ENCODE results near the gene ZIC2.
"Not testable (repeated sequence)": the region's sequence is repeated elsewhere in the genome, so short reads cannot be mapped to it uniquely, and the experiment has no call there.

Gene ZIC2

GRCh38 chr13:99949679-99950413, 31.7 kb upstream of the ZIC2 start:
- H3K27me3 ChIP-seq (replicated peaks; ENCODE audit: control insufficient read depth, insufficient read depth, low read length), result peaks cover 74% of the 10 kb centered on the region
- no peak overlapping the region for H3K4me3 ChIP-seq (ENCODE audit: low read length)
- H3K9me3 ChIP-seq (ENCODE audit: control insufficient read depth, low read length), result no peaks in the 10 kb centered on the region
- H3K9ac ChIP-seq (ENCODE audit: low read length), result no peak overlapping the region
- H3K36me3 ChIP-seq (ENCODE audit: control insufficient read depth, insufficient read depth, low read length, severe bottlenecking), result no peaks in the 10 kb centered on the region
- no peak for DNase-seq (ENCODE audit: low read depth)
- no peaks in the 10 kb centered on the region for H3K4me1 ChIP-seq (ENCODE audit: control insufficient read depth, insufficient read depth, low read length)

- H3K9me3 ChIP-seq (ENCODE audit: control insufficient read depth, low read length); H3K4me1 ChIP-seq (ENCODE audit: control insufficient read depth, insufficient read depth, low read length); H3K36me3 ChIP-seq (ENCODE audit: control insufficient read depth, insufficient read depth, low read length, severe bottlenecking); H3K9ac ChIP-seq (ENCODE audit: low read length); H3K4me3 ChIP-seq (ENCODE audit: low read length); DNase-seq (ENCODE audit: low read depth): not testable (repeated sequence)
- H3K27me3 ChIP-seq (replicated peaks; ENCODE audit: control insufficient read depth, insufficient read depth, low read length), result peaks cover 84% of the 10 kb centered on the region
These were observed 29.9 kb upstream of the ZIC2 start for GRCh38 chr13:99951666-99952065.

- Histone ChIP-seq H3K9ac (ENCODE audit: low read length) (no peak overlapping the region), H3K4me1 (ENCODE audit: control insufficient read depth, insufficient read depth, low read length) (peaks cover 9% of the 10 kb centered on the region), H3K9me3 (ENCODE audit: control insufficient read depth, low read length) (no peaks in the 10 kb centered on the region), H3K27me3 (replicated peaks; ENCODE audit: control insufficient read depth, insufficient read depth, low read length) (peaks cover 85% of the 10 kb centered on the region), H3K36me3 (ENCODE audit: control insufficient read depth, insufficient read depth, low read length, severe bottlenecking) (no peaks in the 10 kb centered on the region), H3K4me3 (ENCODE audit: low read length) (no peak overlapping the region)
- DNase-seq (ENCODE audit: low read depth), result no peak
These were observed 28.3 kb upstream of the ZIC2 start for GRCh38 chr13:99953138-99953755.

- DNase-seq (ENCODE audit: low read depth), result no peak
- H3K4me3 ChIP-seq (ENCODE audit: low read length), result peak overlapping the region; percentile 69
These were observed 26.4 kb upstream of the ZIC2 start for GRCh38 chr13:99955107-99955746.

DNA sequence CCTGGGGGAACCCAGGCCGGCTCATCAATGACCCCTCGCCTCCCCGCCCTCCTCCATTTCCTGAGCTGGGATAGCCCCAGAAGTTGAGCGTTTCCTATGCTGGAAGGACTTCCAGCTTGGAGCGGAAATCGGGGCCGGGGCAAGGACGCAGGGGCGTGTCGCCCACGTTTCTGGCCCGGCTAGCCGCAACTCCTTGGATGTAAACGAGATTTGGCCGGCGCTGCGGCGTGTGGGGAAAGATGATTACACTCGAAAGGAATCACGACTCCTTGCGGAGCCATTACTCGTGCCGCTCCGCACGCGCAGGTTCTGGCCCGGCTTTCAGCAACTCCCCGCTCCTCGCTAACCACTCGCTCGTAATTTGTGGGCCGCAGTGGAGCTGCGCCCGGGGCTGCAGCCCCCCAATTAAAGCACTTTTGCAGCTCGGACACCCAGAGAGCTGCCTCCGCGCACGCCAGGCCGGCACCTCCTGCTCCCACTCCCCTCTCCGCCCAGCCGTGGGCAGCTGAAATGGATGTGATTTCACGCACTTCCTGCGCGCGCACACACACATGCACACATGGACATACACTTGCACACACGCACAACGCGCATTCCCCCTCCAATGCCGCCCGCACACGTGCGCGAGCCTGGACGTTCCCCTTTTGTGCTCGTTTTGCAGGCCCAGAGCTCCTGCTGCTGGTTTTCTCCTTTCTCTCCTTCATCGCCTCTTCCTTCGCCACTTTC, 25.7 kb upstream of the ZIC2 start:
- Histone ChIP-seq H3K9ac (ENCODE audit: low read length) (no peak overlapping the region), H3K27me3 (replicated peaks; ENCODE audit: control insufficient read depth, insufficient read depth, low read length) (peaks cover 85% of the 10 kb centered on the region), H3K4me1 (ENCODE audit: control insufficient read depth, insufficient read depth, low read length) (peaks cover 9% of the 10 kb centered on the region), H3K4me3 (ENCODE audit: low read length) (peak overlapping the region; percentile 69), H3K9me3 (ENCODE audit: control insufficient read depth, low read length) (no peaks in the 10 kb centered on the region), H3K36me3 (ENCODE audit: control insufficient read depth, insufficient read depth, low read length, severe bottlenecking) (no peaks in the 10 kb centered on the region)
- DNase-seq (ENCODE audit: low read depth), result peak; percentile 33

More at GRCh38 chr13:99955107-99955746, 26.4 kb upstream of the ZIC2 start:
- Histone ChIP-seq H3K4me1 (ENCODE audit: control insufficient read depth, insufficient read depth, low read length) (peaks cover 9% of the 10 kb centered on the region), H3K36me3 (ENCODE audit: control insufficient read depth, insufficient read depth, low read length, severe bottlenecking) (no peaks in the 10 kb centered on the region), H3K27me3 (replicated peaks; ENCODE audit: control insufficient read depth, insufficient read depth, low read length) (peaks cover 88% of the 10 kb centered on the region), H3K9me3 (ENCODE audit: control insufficient read depth, low read length) (no peaks in the 10 kb centered on the region), H3K9ac (ENCODE audit: low read length) (no peak overlapping the region)

GRCh38 chr13:99956473-99957349, 24.9 kb upstream of the ZIC2 start:
- H3K27me3 ChIP-seq (replicated peaks; ENCODE audit: control insufficient read depth, insufficient read depth, low read length), result peaks cover 85% of the 10 kb centered on the region

GRCh38 chr13:99958406-99959126, 23.0 kb upstream of the ZIC2 start:
- Histone ChIP-seq H3K36me3 (ENCODE audit: control insufficient read depth, insufficient read depth, low read length, severe bottlenecking) (no peaks in the 10 kb centered on the region), H3K4me3 (ENCODE audit: low read length) (no peak overlapping the region), H3K4me1 (ENCODE audit: control insufficient read depth, insufficient read depth, low read length) (peaks cover 9% of the 10 kb centered on the region), H3K9me3 (ENCODE audit: control insufficient read depth, low read length) (no peaks in the 10 kb centered on the region), H3K27me3 (replicated peaks; ENCODE audit: control insufficient read depth, insufficient read depth, low read length) (peaks cover 94% of the 10 kb centered on the region), H3K9ac (ENCODE audit: low read length) (no peak overlapping the region)
- DNase-seq (ENCODE audit: low read depth), result no peak

More at GRCh38 chr13:99956473-99957349, 24.9 kb upstream of the ZIC2 start:
- Histone ChIP-seq H3K9ac (ENCODE audit: low read length) (no peak overlapping the region), H3K9me3 (ENCODE audit: control insufficient read depth, low read length) (no peaks in the 10 kb centered on the region), H3K36me3 (ENCODE audit: control insufficient read depth, insufficient read depth, low read length, severe bottlenecking) (no peaks in the 10 kb centered on the region), H3K4me1 (ENCODE audit: control insufficient read depth, insufficient read depth, low read length) (peaks cover 9% of the 10 kb centered on the region), H3K4me3 (ENCODE audit: low read length) (peak overlapping the region; percentile 69)
- DNase-seq (ENCODE audit: low read depth), result no peak

DNA sequence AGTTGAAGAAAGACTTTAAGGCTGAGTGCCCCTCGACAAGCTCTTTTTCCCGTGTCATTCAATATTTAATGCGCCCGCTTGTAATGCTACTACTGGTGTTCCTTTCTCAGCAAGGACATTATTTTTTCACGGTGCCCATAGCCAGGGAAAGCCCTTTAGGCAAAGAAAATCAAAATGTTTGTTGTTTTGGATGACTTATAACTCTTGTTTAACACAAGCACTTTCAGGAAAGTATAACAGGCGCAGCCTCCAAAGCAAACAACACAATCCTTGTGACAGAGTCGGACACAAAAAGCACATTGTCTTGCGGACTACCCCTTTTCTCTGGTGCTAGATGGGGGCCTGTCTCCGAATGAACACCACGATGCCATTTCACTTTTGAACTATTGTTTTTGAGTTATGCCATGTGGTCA, 22.5 kb upstream of the ZIC2 start:
- Histone ChIP-seq H3K9ac (ENCODE audit: low read length) (no peak overlapping the region), H3K4me3 (ENCODE audit: low read length) (no peak overlapping the region), H3K4me1 (ENCODE audit: control insufficient read depth, insufficient read depth, low read length) (peaks cover 9% of the 10 kb centered on the region), H3K9me3 (ENCODE audit: control insufficient read depth, low read length) (no peaks in the 10 kb centered on the region), H3K36me3 (ENCODE audit: control insufficient read depth, insufficient read depth, low read length, severe bottlenecking) (no peaks in the 10 kb centered on the region), H3K27me3 (replicated peaks; ENCODE audit: control insufficient read depth, insufficient read depth, low read length) (peaks cover 94% of the 10 kb centered on the region)
- DNase-seq (ENCODE audit: low read depth), result no peak

GRCh38 chr13:99959540-99960230, 21.9 kb upstream of the ZIC2 start:
- peak overlapping the region; percentile 66 for H3K4me3 ChIP-seq (ENCODE audit: low read length)
- H3K36me3 ChIP-seq (ENCODE audit: control insufficient read depth, insufficient read depth, low read length, severe bottlenecking), result no peaks in the 10 kb centered on the region
- DNase-seq (ENCODE audit: low read depth), result no peak
- no peak overlapping the region for H3K9ac ChIP-seq (ENCODE audit: low read length)
- no peaks in the 10 kb centered on the region for H3K9me3 ChIP-seq (ENCODE audit: control insufficient read depth, low read length)
- peaks cover 9% of the 10 kb centered on the region for H3K4me1 ChIP-seq (ENCODE audit: control insufficient read depth, insufficient read depth, low read length)
- H3K27me3 ChIP-seq (replicated peaks; ENCODE audit: control insufficient read depth, insufficient read depth, low read length), result peaks cover 94% of the 10 kb centered on the region

All from adipocyte (in vitro differentiated cells).